K562 (cell line): ENCODE measurements around the gene SOX18. TPM values are rescaled to one million over a fixed set of nuclear protein-coding genes. Genes with fewer than 3 reads are reported as not detected.

Experiments
- AFF4 ChIP-seq: sonication (generic); formaldehyde crosslinking; IDR thresholded peaks from 2 replicates; pipeline ENCODE4 v1.8.0; 2023; ENCODE audit warnings: mild to moderate bottlenecking, missing genetic modification reagents
- ATF7 ChIP-seq: fragments of 450-650 bp; IDR thresholded peaks from 2 replicates; pipeline ENCODE4 v1.7.1; 2014; ENCODE audit warnings: mild to moderate bottlenecking, moderate library complexity
- CBFB ChIP-seq: sonication (generic); formaldehyde crosslinking; IDR thresholded peaks from 2 replicates; pipeline ENCODE4 v1.4.0; 2020; ENCODE audit warnings: mild to moderate bottlenecking, missing genetic modification reagents
- CEBPB ChIP-seq: fragments of 450-650 bp; IDR thresholded peaks from 2 replicates; pipeline ENCODE4 v1.6.1; 2016; ENCODE audit warnings: missing genetic modification characterization, missing compliant biosample characterization
- CTCFL ChIP-seq: IDR thresholded peaks from 2 replicates; pipeline ENCODE4 v1.6.1; 2011; ENCODE audit warnings: borderline replicate concordance, low read depth, mild to moderate bottlenecking, moderate library complexity, low read length; ENCODE audit not compliant: insufficient read depth, poor library complexity, severe bottlenecking
- DEAF1 ChIP-seq: fragments of 450-650 bp; formaldehyde crosslinking; IDR thresholded peaks from 2 replicates; pipeline ENCODE4 v1.4.0; 2020; ENCODE audit warnings: mild to moderate bottlenecking, moderate library complexity
- GTF3C2 ChIP-seq: IDR thresholded peaks from 3 replicates; pipeline ENCODE4 v1.6.1; 2011; ENCODE audit warnings: borderline replicate concordance, mild to moderate bottlenecking, moderate library complexity; ENCODE audit not compliant: insufficient read length; ENCODE audit errors: extremely low read depth
- HNRNPUL1 ChIP-seq: fragments of 200-400 bp; formaldehyde crosslinking; IDR thresholded peaks from 2 replicates; pipeline ENCODE4 v1.6.1; 2017; ENCODE audit warnings: low read length
- KAT2B ChIP-seq: IDR thresholded peaks from one replicate; pipeline ENCODE4 v1.6.1; 2012; ENCODE audit warnings: low read depth, mild to moderate bottlenecking, control low read depth, inconsistent platforms, low read length, moderate library complexity
- MLX ChIP-seq, 2 experiments: fragments of 450-650 bp in 1 of 2; sonication (generic) in 1 of 2; formaldehyde crosslinking; conservative IDR thresholded peaks; 2 replicates each; pipeline versions ENCODE4 v1.4.0 to v1.8.1; 2020 to 2022; ENCODE audit warnings: mild to moderate bottlenecking in 1 of 2, missing genetic modification reagents in 1 of 2
- NFYB ChIP-seq: IDR thresholded peaks from 2 replicates; pipeline ENCODE4 v1.6.1; 2011; ENCODE audit warnings: mild to moderate bottlenecking, moderate library complexity; ENCODE audit not compliant: insufficient read length; ENCODE audit errors: extremely low read depth
- XRCC3 ChIP-seq: fragments of 450-650 bp; IDR thresholded peaks from 2 replicates; pipeline ENCODE4 v1.6.1; 2017; ENCODE audit warnings: mild to moderate bottlenecking, moderate library complexity
- ZKSCAN8 ChIP-seq: fragments of 200-800 bp; sonication (Bioruptor generic); IDR thresholded peaks from 2 replicates; pipeline ENCODE4 v1.6.1; 2016; ENCODE audit warnings: missing genetic modification characterization, missing compliant biosample characterization
- ZNF76 ChIP-seq: fragments of 250-450 bp; sonication (Bioruptor Pico); IDR thresholded peaks from 2 replicates; pipeline ENCODE4 v1.4.0; 2020; ENCODE audit warnings: mild to moderate bottlenecking, moderate library complexity, borderline replicate concordance
- polyA plus RNA-seq, 8 experiments: library from polyadenylated mRNA; depleted of rRNA in 4 of 8; stranded (reverse) in 5 of 8; unstranded in 3 of 8; fragments of >200 nt; fragmentation: Nextera tagmentation in 2 of 8; fragmentation: Illumina TruSeq in 1 of 8; extraction: Ambion mirVana in 2 of 8; extraction: Trizol in 1 of 8; gene quantifications; 2 replicates each; pipeline versions ENCODE4 v1.2.1 to v1.2.3, GENCODE V29; 2011 to 2014; ENCODE audit warnings: inconsistent platforms in 1 of 8, missing spikeins in 1 of 8
- total RNA-seq, 7 experiments: library from RNA; depleted of rRNA in 6 of 7; stranded (reverse); fragments of >200 nt in 6 of 7; fragmentation: Illumina TruSeq in 2 of 7; extraction: Trizol in 2 of 7; gene quantifications; 2 replicates each; pipeline versions ENCODE4 v1.2.1 to v1.2.3, GENCODE V29; 2011 to 2021; ENCODE audit warnings: low replicate concordance in 1 of 7

Gene SOX18
- total and polyA plus RNA-seq, 9 of the 15 experiments (the other 6 are each of a cell fraction or from before 2014, with no cell fraction given), result 0.15 to 19.8 (median 0.33) TPM

GRCh38 chr20:64062596-64063388 is 13.4 kb upstream of the SOX18 start, which contains the start of gene TCEA2 (continued):
- TF ChIP-seq MLX (CRISPR knock-in tag; conservative IDR thresholded peaks at IDR 0.05), result 0 out of 4 replicates have a peak, but pooled peaks of 1 of the 2 experiments have one; percentile 46
- TF ChIP-seq CBFB (CRISPR knock-in tag), result no peak
- no peak for TF ChIP-seq NFYB
- peak; percentile 62; the same call in 1 of the 2 replicates for TF ChIP-seq ATF7
- no peak for TF ChIP-seq ZKSCAN8 (CRISPR knock-in tag)
- TF ChIP-seq KAT2B, result no peak
- TF ChIP-seq CEBPB (tag), result no peak
- TF ChIP-seq HNRNPUL1, result no peak
- TF ChIP-seq XRCC3, result no peak
- TF ChIP-seq GTF3C2, result no peak
- no peak for TF ChIP-seq AFF4 (CRISPR knock-in tag)
- TF ChIP-seq DEAF1 (CRISPR knock-in tag), result no peak
- peak; percentile 94 for TF ChIP-seq ZNF76 (CRISPR knock-in tag)
- TF ChIP-seq CTCFL, result no peak
